Neutrophil (primary cell): ENCODE measurements around the gene SLC46A3.

ENCODE experiments used
- H3K27ac ChIP-seq: fragments of 200-600 bp; sonication (generic); 2 replicates; pipeline ENCODE4 v1.5.1; 2016; ENCODE audit warnings: mild to moderate bottlenecking, moderate library complexity
- H3K27me3 ChIP-seq: fragments of 200-600 bp; sonication (generic); 2 replicates; pipeline ENCODE4 v1.6.0; 2016; ENCODE audit warnings: mild to moderate bottlenecking
- H3K36me3 ChIP-seq: fragments of 200-600 bp; sonication (generic); 2 replicates; pipeline ENCODE4 v1.5.1; 2017
- H3K4me1 ChIP-seq, 2 experiments: fragments of 200-600 bp in 1 of 2; sonication (generic) in 1 of 2; 1 replicate in 1 of 2; 2 replicates in 1 of 2; pipeline versions ENCODE4 v1.5.1 to v1.6.1; 2013 to 2016; ENCODE audit warnings: low read depth in 1 of 2, low read length in 1 of 2, mild to moderate bottlenecking in 1 of 2, moderate library complexity in 1 of 2; ENCODE audit not compliant: control insufficient read depth in 1 of 2, insufficient read depth in 1 of 2
- H3K4me3 ChIP-seq, 2 experiments: fragments of 200-600 bp in 1 of 2; sonication (generic) in 1 of 2; 1 replicate in 1 of 2; 2 replicates in 1 of 2; pipeline ENCODE4 v1.5.1; 2013 to 2016; ENCODE audit warnings: low read depth in 1 of 2, low read length in 1 of 2, mild to moderate bottlenecking in 1 of 2, moderate library complexity in 1 of 2
- H3K9me3 ChIP-seq: fragments of 200-600 bp; sonication (generic); 2 replicates; pipeline ENCODE4 v1.5.1; 2016
- CTCF ChIP-seq: fragments of 200-600 bp; sonication (generic); IDR thresholded peaks from 2 replicates; pipeline ENCODE4 v1.5.1; 2016; ENCODE audit warnings: antibody characterized with exemption

SLC46A3 gene

GRCh38 chr13:28678809-28679208 is 40.0 kb downstream of the SLC46A3 start:
- H3K4me3 ChIP-seq: no peak overlapping the region
- H3K27ac ChIP-seq: no peak overlapping the region
- TF ChIP-seq CTCF: no peak
- no peaks in the 10 kb centered on the region for H3K27me3 ChIP-seq
- H3K36me3 ChIP-seq: peaks cover 70% of the 10 kb centered on the region
- H3K4me1 ChIP-seq: no peaks in the 10 kb centered on the region
- H3K9me3 ChIP-seq: no peaks in the 10 kb centered on the region

GRCh38 chr13:28671126-28671792 is 47.5 kb downstream of the SLC46A3 start:
- H3K27me3 ChIP-seq: no peaks in the 10 kb centered on the region
- no peaks in the 10 kb centered on the region for H3K9me3 ChIP-seq
- H3K4me3 ChIP-seq: peak overlapping the region in 1 of 2 experiments; percentile 35
- H3K36me3 ChIP-seq: peaks cover 82% of the 10 kb centered on the region
- no peak for TF ChIP-seq CTCF
- H3K4me1 ChIP-seq: peaks cover 30 to 31% of the 10 kb centered on the region in 2 experiments
- H3K27ac ChIP-seq: peak overlapping the region; percentile 79

- peaks cover 14 to 17% of the 10 kb centered on the region in 2 experiments for H3K4me1 ChIP-seq
- no peaks in the 10 kb centered on the region for H3K27me3 ChIP-seq
- H3K9me3 ChIP-seq: no peaks in the 10 kb centered on the region
- peaks cover 86% of the 10 kb centered on the region for H3K36me3 ChIP-seq
- H3K4me3 ChIP-seq: no peak overlapping the region
- no peak overlapping the region for H3K27ac ChIP-seq
- TF ChIP-seq CTCF: no peak
These were observed 51.8 kb downstream of the SLC46A3 start for GRCh38 chr13:28666897-28667488.

DNA sequence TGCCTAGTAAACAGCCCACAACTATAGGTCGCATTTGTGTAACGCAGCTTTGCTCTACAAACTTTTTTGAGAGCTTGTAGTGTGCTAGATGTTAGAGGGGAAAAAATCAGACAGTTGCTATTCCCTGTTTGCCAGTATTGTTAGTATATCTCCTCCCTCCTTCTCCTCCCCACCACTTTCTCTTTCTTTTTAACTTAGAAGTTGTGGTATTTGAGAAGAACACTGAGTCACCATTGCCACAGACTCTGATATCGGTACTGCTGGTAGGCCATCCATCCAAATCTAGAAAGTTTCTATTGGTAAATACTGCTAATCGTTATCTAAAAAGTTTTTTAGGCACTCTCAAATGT is 59.2 kb downstream of the SLC46A3 start:
- Histone ChIP-seq H3K4me3 (peak overlapping the region; percentile 77 to 85), H3K9me3 (no peaks in the 10 kb centered on the region), H3K36me3 (peaks cover 26% of the 10 kb centered on the region), H3K27me3 (no peaks in the 10 kb centered on the region), H3K27ac (peak overlapping the region; percentile 93), H3K4me1 (peaks cover 24 to 27% of the 10 kb centered on the region in 2 experiments)
- TF ChIP-seq CTCF: no peak

DNA sequence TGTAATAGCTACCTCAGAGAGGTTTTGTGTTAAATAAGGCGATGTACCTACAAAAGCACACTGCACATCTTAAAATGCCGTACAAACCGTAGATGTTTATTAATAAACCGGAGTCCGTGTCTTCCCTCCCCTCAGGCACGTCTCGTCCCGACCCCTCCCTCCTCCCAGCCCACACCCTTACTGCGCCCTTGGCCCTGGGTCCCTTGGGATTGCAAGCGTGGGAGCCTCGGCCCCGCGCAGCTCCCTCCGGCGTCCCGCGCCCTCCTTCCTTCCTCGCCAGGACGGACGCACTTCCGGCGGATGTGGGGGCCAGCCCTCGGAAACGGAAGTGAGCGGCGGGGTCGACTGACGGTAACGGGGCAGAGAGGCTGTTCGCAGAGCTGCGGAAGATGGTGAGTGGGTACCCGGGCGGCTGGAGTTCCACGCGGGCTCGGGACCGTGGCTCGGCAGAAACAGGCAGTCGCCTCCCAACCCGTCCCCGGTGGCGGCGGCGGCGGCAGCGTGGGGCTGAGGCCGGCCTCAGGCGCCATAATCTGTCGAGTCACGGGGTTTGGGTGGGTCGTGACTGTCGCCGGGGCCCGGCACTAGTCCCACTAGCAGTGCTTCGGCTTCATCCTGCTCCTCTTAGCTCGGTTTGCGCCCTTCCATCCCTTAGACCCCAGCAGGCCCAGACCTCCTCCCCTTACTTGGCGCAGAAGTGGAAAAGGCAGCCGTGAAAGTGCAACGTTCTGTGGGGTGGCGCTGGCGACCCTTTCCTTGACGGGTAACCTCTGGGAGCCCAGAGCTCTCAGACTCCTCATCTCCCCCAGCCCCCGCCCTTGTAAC is 59.8 kb downstream of the SLC46A3 start, which contains the start of gene POMP:
Gene POMP (plus strand): TSS at position 335 of the 825 bp plus-strand sequence. CDS start 55 bp downstream, at position 390.
- Histone ChIP-seq H3K4me3 (peak within 1 kb of the TSS; percentile 77 to 85), H3K9me3 (no peaks in the 10 kb centered on the region), H3K4me1 (peaks cover 24 to 27% of the 10 kb centered on the region in 2 experiments), H3K27ac (peak within 1 kb of the TSS; percentile 93), H3K36me3 (peaks cover 20% of the 10 kb centered on the region), H3K27me3 (no peaks in the 10 kb centered on the region)
- peak; percentile 11 for TF ChIP-seq CTCF
